T-helper 22 cell (primary cell): Measurements from ENCODE around the gene IQGAP2.

Experiments used
- DNase-seq: peaks from one replicate; pipeline ENCODE4 v3.0.0-alpha.2; 2020; ENCODE audit warnings: low read depth

IQGAP2 gene

DNA sequence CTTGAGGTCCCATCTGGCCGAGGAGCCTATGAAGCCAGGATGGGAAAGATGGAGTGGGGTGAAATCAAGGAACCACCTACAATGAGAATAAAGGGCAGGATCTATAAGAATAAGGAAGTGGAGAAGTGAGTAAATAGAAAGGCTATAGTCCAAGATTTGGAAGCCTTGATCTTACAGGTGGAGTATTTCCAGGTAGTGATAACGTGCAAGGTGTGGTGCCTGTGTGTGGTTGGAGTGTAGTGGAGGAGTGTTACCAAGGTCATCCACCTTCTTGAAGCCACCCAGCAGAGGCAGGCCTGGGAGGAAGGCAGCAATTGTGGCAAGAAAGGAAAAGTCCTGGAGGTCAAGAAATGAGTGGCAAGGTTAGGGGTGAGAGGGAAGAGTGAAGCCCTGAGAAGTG, 72.9 kb downstream of the IQGAP2 start:
- no peak for DNase-seq

GRCh38 chr5:76476474-76477038, 73.5 kb downstream of the IQGAP2 start:
- DNase-seq, result no peak

- no peak for DNase-seq
Measured at GRCh38 chr5:76477061-76477460, 74.0 kb downstream of the IQGAP2 start.

DNA sequence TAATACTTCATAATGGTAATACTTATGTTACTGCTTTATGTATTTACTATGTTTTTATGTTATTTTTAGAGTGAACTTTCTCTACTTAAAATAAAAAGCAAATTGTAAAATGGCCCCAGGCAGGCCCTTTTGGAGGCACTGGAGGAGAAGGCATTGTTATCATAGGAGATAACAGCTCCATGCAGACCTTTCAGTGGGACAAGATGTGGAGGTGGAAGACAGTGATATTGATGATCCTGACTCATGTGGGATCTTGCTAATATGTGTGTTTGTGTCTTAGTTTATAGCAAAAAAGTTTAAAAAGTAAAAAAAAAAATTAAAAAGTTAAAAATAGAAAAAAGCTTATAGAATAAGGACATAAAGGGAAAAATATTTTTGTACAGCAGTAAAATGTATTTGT, 74.5 kb downstream of the IQGAP2 start:
- no peak for DNase-seq

GRCh38 chr5:76479281-76479680, 76.2 kb downstream of the IQGAP2 start:
- DNase-seq, result no peak

DNA sequence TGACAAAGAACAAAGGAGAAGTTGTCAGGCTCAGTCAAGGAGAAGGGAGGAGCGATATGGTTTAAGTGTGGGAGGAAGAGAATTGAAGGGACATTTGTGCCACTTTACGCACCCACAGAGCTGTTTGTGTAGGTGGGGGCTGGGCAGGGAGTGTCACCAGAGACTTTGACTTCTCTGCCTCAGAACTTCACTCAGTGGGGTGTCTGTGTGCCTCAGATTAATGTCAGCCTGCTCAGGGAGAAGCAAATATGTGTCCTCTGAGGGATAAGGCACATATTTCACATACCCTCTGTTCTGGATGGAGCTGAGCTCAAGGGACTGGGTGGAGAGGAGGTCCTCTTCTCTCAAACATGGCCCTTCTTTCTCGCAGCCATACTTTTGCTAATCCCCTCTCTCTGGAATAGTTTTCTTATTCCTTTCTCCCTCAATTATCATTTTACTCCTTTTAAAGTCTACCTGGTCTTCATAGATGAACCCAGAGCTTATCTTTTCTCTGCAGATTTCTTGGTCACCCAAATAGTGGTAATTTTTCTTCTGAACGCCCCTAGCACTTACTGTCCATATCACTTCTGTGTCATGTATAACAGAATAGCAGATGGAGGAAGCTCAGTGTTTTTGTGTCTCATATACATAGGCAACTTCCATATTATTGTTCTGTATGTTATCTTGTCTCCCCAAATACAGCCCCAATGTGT, 77.0 kb downstream of the IQGAP2 start:
- DNase-seq, result no peak

GRCh38 chr5:76482984-76483383, 79.9 kb downstream of the IQGAP2 start:
- DNase-seq, result no peak

DNA sequence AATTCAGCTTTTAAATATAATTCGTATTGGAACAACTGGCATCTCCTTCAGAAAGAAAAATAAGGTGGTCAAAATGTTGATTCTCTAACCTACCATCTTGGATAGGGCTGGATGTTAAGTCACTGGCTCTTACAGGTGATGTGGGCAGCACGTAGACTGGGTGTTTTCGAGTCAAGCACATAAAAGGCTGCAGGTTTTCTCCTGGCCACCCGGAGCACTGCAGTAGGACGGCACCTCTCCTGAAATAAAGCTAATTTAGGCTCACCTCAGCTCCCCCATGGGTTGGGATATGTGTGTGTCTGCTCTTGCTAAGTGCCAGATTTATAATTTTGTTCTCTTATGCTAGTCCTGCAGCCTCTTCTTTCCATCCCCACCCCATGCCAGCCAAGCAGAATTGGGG, 80.3 kb downstream of the IQGAP2 start:
- DNase-seq, result no peak

DNA sequence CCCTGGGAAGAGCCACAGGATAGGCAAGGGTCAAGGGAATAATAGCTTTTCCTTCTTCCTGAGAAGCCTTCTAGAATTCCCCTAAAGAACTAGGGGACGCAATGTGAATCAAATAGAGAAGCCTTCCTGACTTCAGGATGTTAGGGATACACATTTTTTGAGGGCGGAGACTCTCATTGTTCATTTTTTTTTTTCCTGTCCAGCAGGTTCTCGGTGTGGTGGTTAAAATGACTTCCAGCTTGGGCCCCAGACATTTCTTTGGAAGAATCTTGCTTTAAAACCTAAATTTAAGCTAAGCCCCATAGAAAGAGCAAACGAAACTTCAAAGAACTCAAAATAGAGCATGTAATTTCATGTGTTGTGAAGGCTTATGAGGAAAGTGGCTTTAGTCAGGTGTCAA, 80.8 kb downstream of the IQGAP2 start:
- no peak for DNase-seq

GRCh38 chr5:76485511-76485910, 82.4 kb downstream of the IQGAP2 start:
- DNase-seq, result no peak

DNA sequence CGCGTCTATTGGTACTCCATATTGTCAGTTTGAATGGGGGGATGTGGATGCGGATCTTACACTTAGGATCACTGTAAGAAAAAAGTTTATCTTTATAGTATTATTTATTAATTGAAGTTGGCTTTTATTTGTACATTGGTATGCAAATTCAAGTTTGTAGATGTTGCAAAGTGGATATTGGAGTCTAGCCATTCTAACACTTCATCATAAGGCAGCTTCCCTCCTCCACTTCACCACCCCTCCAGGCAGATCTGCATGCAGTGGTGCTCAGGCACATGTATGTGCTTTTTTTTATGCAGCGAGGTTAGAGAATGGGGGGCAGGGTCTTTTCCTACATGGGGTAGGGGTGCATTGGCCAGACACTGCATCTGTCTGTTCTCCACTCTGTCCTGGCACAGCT, 84.3 kb downstream of the IQGAP2 start:
- no peak for DNase-seq

- no peak for DNase-seq
Measured at GRCh38 chr5:76487821-76488220, 84.7 kb downstream of the IQGAP2 start.

DNA sequence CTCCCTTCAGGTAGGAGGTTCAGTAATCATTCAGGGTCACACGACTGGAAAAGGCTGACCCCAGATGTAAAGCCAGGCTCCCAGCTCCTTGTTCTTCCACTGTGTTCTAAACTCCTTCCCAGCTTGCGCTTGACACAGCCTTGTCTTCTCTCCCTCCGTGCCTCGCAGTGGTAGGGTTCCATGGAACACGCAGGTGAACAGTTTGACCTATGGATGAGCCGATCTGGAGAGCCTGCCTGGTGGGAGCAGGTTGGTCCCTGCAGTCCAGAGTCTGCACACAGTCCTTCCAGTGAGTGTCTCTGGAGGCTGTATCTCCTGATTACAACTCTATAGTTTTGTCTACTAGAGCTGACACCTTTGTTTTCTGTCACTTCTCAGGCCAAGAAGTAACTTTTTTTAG, 85.9 kb downstream of the IQGAP2 start:
- no peak for DNase-seq

- DNase-seq, result no peak
Measured at GRCh38 chr5:76489877-76490688, 87.0 kb downstream of the IQGAP2 start.

DNA sequence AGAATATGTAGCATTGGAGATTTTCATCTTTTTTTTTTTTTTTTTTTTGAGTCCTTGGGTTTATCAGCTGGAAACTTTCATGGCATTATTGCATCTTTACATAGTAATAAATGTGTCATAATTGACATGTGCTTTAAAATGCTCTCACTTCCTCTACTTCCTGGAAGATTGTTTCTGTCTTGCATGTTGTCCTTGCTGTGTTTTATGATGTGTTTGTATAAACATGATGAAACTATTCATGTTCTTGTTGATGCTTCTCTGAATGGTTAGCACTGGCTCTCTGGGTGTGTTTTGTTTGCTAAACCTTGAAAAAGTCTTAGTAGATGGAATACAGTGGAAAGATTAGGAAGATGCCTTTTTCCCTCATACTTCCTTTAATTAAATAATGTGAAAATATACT, 87.9 kb downstream of the IQGAP2 start:
- DNase-seq, result no peak

GRCh38 chr5:76492819-76493189, 89.7 kb downstream of the IQGAP2 start:
- DNase-seq, result no peak

- DNase-seq, result no peak
Measured at GRCh38 chr5:76493190-76493837, 90.2 kb downstream of the IQGAP2 start.

DNA sequence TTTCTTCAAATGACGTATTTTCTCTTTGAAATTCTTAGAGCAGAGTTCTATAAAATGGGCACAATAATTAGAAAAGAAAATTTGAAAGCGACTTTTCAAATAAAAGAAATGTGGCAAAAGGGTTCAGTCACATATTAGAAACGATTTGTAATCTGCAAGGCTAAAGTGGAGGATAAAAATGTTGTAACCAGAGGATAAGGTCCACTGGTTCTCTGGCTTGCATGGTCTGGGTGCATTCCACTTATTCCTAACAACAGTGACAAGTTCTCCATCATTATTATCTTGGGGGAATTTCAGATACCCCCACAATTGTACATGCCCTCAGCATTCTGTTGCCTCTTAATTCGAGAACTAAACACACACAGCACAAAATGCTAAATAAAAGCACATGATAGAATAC, 91.1 kb downstream of the IQGAP2 start:
- DNase-seq, result no peak

GRCh38 chr5:76495870-76496269, 92.8 kb downstream of the IQGAP2 start:
- no peak for DNase-seq

DNA sequence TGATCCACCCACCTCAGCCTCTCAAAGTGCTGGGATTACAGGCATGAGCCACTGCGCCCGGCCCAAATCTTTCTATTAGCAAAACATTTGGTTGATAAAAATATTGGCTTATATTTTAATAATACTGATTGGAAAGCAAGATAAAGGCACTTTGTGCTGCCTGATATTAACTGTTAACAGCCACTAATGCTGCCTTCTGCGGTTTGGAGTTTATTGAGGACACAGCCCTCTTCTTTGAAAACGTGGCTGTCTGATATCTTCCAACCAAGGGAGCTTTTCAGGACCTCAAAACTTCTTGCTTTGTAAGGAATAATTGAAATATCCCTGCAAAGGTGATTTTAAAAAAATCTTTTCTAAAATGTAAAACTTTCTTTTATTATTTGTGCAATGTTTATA, 94.0 kb downstream of the IQGAP2 start:
- DNase-seq, result no peak

GRCh38 chr5:76497986-76498717, 95.1 kb downstream of the IQGAP2 start:
- no peak for DNase-seq

DNA sequence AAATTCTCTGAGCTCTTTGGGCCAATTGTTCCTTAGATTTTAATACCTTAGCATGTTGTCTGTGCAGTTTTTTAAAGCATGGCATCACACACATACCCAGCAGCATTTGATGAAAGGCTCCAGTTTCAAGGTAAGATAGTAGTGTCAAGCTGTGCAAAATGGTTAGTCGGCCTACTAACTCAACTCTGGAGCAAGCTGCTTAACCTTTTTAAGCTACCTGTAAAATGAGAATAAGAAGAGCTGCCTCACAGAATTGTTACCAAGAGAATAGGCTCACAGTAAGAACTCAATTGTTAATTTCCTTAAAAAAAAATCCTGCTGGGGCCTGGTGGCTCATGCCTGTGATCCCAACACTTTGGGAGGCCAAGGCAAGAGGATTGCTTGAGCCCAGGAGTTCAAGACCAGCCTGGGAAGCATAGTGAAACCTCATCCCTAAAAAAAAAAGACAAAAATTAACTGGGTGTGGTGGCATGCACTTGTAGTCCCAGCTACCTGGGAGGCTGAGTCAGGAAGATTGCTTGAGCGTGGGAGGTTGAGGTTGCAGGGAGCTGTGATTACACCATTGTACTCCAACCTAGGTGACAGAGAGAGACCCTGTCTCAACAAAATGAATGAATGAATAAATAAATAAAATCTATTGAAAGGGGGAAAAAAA, 96.5 kb downstream of the IQGAP2 start:
- DNase-seq, result no peak
